Astrocyte of the hippocampus (primary cell): ENCODE measurements around the gene SLC27A1.
"Not testable (repeated sequence)": the region's sequence is repeated elsewhere in the genome, so short reads cannot be mapped to it uniquely, and the experiment has no call there.

Source experiments
- DNase-seq: peaks from one replicate; pipeline ENCODE4 v3.0.0; 2011; ENCODE audit warnings: low read depth, low spot score

The SLC27A1 gene

DNA sequence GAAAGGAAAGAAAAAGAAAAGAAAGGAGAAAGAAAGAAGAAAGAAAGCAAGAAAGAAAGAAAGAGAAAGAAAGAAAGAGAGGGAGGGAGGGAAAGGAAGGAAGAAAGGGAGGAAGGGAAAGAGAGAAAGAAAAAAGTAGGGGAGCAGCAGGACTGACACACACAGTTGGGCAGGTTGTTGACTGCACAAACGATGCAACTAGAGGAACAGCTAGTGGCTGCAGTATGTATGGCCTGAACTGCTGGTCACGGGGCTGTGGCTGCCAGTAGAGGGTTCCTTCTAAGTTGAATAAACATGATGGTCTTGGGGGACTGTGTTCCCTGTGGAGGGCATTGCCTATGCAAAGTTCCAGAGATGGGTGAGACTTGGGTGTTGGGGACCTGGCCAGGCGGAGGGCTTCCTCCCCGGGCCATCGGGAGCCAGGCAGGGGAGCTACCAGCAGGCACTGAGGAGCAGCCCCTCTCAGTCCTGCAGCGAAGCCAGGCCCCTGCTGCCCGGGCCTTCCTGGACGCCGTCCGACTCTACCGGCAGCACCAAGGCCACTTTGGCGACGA, 68.4 kb downstream of the SLC27A1 start:
- no peak for DNase-seq

DNA sequence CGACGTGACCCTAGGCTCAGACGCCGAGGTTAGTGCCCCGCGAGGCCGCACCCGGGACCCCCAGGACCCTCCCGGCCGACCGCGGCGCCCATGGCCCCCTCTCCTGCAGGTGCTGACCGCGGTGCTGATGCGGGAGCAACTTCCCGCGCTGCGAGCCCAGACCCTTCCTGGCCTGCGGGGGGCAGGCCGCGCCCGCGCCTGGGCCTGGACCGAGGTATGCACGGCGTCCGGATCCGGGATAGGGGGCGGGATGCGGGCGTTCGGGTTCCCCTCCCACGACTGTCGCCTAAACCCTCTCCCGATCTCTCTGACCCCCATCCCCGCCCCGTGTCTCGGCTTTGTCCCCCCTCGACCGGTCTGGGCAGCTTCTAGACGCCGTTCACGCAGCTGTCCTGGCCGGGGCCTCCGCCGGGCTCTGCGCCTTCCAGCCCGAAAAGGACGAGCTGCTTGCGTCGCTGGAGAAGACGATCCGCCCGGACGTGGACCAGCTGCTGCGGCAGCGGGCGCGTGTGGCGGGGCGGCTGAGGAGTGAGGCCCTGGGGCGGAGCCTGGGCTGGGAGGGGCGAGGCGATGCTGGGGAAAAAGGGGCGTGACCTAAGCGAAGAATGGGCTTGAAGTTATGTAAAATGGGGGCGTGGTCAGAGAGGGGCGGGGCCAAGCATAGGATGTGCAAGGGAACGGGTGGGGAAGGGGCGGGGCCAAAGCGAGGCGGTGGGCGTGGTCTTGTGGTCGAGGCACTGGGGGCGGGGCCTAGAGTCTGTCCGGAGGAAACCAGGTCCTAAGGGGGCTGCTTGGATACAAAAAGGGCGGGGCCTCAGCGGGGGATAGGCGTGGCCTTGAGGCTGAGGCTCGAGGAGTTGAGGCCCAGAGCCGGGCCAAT, 69.2 kb downstream of the SLC27A1 start:
- peak; percentile 92 for DNase-seq

DNA sequence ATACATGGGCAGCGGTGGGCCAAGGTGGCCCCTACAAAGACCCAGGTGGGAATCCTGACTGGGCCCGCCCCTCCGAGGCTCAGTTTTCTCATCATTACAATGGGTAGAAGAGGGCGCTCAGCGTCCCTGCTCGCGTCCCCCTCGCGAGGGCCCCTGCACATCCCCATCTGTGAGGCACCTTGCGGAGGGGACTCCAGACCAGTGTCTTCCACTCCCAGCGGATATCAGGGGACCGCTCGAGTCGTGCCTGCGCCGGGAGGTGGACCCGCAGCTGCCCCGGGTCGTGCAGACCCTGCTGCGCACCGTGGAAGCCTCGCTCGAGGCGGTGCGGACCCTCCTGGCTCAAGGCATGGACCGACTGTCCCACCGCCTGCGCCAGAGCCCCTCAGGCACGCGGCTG, 69.8 kb downstream of the SLC27A1 start:
- DNase-seq = no peak

DNA sequence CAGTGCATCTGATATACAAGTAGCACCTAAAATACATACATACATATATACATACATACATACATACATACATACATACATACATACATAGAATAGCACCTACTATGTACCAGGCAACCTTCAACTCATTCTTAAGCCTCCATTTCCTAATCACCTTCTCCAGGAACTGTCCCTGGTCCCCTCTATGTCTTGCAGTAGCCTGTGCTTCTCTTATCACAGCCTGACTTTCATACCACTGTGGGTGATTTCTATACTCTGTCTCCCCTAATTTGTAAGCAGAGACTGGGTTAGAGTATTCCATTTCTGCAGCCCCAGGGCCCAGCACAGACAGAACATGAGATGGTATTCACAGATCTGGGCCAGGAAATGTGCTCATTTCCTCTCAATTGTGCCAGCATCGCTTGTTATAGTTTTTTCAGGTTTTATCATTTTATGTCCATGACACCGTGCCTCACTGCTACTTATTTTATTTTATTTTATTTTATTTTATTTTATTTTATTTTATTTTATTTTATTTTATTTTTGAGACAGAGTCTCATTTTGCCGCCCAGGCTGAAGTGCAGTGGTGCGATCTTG, 70.9 kb downstream of the SLC27A1 start:
- DNase-seq = no peak

DNA sequence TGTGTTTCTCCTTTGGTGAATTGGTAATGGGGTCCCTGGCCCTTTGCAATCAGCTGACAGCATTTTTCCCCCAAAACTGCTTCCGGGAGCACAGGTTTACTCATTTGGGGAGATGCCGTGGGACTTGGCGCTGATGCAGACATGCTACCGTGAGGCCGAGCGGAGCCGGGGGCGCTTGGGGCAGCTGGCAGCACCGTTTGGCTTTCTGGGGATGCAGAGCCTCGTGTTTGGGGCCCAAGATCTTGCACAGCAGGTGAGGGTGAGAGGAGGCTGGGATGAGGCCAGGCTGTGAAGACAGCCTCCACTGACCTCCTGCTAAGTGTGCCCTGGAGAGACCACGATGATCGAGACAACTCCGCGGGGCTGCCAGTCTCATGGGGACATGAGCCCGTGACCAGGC, 71.7 kb downstream of the SLC27A1 start:
- no peak for DNase-seq

DNA sequence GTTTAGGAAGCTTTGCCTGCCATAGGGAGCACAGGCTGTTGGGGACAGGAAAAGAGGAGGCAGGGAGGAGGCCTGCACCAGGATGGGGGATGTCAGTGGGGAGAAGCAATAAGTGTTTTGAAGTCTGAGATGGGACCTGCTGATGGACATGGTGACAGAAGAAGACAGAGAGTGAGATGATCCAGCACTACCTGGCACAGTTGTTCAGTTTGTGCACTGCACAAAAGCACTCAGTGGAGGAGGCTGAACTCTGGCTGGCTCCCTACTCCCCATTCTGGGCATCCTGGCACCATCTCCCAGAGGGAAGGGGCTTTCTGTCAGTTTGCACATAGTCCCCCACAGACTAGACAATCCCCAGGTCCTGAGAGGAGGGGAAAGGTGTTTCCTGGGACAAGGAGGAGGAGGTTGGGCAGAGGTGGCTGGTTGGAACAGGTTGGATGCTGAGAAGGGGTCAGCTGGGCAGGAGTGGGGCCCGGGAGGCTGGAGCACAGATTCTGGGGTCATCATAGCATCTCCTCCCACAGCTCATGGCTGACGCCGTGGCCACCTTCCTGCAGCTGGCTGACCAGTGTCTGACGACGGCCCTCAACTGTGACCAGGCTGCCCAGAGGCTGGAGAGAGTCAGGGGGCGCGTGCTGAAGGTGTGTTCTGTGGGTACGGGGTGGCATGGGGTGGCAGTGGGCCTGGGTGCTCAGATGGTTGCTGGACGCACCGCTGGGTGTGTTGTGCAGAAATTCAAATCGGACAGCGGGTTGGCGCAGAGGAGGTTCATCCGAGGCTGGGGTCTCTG, 72.7 kb downstream of the SLC27A1 start:
- no peak for DNase-seq

DNA sequence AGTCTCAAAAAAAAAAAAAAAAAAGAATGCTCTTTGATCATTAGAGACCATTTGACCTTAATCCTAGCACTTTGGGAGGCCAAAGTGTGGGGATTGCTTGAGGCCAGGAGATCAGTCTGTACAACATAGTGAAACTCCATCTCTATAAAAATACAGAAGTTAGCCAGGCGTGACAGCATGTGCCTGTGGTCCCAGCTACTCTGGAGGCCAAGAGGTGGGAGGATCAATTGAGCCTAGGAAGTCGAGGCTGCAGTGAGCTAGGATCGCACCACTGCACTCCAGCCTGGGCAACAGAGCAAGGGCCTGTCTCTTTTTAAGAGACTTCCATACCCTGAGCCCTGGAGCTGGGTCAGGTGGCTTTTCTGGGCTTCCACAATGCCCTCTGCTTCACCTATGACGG, 73.7 kb downstream of the SLC27A1 start:
- DNase-seq = no peak

DNA sequence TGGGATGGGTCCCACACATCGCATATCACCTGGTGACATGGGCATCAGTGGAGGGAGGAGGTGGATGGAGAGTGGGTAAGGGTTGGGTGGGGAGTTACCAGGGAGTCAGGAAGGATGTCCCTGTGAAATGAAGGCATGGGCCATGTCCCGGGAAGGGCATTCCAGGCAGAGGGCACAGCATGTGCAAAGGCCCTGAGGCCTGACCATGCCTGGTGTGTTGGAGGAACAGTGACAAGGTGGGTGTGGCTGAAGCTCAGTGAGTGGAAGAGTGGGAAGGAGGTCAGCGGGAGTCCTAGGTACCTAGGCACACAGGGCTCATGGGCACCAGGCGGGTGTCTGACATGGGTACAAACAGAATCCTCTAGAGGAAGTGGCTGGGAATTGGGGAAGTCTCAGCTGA, 74.1 kb downstream of the SLC27A1 start:
- no peak for DNase-seq

DNA sequence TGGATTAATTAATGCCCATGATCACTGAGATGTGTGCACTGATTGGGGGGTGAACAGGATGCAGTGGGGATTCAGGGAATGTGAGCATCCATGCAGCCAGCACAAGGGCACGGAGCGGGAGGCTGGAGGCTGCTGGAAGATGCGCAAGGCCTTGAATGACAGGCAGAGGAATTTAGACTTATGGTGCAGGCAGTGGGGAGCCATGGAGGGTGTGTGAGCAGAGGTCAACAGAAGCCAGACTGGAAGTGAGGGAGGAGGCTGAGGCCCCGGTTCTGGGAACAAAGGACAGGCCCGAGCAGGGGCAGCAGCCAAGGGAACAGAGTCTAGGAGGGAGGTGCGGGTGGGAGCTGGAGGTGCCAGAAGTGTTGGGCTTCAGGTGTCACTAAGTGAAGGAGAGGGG, 77.8 kb downstream of the SLC27A1 start:
- DNase-seq = no peak

DNA sequence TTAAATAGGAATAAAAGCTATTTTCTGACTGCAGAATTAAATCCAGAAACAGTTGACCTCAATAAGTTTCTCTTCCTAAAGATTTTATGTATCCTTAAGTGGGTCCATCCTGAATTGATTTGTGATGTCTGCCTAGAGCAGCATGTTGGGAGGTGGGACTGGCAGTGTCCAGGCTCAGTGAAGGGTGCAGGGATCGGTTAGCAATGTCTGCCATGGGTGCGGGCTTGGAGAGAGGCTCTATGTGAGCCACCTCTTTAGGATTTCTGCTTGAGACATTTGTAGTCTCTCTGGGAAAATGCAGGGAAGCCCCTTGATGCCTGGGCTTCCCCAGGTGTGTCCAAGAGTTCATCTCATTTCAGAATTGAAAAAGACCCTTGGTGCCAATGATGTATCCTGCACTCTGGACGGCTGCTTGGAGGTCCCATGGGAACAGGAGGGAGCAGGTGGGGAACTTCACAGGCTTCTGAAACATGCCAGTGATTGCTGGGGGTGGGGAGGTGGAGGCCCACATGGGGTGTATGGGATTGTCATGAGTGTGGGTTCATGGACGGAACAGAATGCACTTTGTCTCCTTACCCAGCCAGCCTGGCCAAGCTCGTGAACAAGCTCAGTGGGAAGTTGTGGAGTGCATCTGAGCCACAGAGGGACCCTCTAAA, 78.9 kb downstream of the SLC27A1 start:
- no peak for DNase-seq

DNA sequence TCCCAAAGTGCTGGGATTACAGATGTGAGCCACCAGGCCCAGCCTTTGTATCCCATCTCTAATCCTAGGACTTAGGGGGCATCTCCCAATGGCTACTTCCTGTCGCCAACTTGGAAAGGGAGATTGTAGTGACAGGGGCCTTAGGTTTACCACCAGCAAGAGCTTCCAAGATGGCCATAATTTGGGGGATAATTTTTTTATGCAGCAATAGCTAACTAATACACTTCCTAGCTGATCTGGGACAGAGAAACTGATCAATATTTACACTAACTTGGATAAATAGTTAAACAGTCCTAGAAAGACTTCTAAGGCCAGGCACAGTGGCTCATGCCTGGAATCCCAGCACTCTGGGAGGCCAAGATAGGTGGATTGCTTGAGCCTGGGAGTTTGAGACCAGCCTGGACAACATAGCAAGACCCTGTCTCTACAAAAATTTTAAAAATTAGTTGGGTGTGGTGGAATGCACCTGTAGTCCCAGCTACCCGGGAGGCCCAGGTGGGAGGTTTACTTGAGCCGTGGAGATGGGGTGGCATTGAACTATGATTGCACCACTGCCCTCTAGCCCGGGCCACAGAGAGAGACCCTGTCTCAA, 79.8 kb downstream of the SLC27A1 start:
- no peak for DNase-seq

DNA sequence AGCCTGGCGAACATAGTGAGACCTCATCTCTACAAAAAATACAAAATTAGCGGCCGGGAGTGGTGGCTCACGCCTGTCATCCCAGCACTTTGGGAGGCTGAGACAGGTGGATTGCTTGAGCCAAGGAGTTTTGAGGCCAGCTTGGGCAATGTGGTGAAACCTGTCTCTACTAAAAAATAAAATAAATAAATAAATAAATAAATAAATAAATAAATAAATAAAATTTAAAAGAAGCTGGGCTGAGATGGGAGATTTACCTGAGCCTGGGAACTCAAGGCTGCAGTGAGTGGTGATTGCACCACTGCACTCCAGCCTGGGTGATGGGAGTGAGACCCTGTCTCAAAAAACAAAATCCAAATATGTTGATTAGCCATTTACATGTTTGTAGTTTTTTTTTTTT, 82.4 kb downstream of the SLC27A1 start:
- not testable (repeated sequence) for DNase-seq

DNA sequence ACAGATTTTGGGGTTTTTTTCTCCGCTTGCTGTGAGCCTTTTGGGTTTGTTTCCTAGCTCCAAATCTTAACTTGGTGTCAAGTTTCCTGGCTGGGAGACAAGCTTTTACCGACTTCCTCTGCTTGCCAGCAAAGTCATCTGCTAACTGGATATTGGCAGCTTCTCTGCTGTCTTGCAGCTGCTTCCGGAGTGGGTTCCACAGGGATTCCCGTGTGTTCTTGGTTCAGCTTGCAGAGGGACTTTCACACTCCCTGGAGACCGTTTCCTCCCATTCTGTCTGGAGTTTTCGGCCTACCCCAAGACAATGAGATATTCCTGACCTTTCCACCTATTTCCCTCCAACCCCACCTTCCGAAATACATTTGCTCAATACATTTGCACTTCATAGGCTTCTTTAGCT, 82.9 kb downstream of the SLC27A1 start:
- DNase-seq = peak; percentile 72

DNA sequence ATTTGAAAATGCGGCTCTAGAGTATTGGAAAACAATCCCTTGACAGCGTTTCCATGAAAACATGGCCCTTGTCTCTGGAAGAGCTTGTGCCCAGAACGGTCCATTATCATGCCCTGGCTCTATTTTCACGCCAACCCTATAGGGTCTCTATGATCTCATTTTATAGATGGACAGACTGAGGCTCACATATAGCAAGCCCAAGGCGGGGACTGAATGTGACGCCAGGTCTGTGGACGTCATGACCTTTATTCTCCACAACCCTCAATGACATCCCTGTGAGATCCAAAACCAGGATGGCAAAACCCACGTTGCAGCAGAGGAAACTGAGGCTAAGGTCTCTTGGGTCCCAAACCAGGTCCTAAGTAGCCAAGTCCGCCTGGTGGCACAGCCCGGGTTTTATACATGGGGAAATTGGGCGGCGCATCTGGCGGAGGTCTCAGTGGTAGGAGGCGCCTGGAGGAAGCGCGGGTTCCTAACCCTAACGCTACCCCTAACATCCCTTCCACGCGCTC, 84.7 kb downstream of the SLC27A1 start:
- no peak for DNase-seq

DNA sequence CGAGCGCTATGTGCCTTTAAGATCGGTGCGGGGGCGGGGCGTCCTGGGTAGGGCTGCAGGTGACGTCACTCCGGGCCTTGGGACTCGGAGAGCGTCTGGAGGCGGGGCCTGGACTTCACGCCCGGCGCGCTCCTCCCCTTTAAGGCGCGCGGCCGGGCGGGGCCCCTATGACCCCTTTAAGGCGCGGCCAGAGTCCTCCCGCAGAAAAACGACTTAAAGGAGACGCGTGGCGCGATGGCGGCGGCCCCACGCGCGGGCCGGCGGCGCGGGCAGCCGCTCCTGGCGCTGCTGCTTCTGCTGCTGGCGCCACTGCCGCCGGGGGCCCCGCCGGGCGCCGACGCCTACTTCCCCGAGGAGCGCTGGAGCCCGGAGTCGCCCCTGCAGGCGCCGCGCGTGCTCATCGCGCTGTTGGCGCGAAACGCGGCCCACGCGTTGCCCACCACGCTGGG, 85.2 kb downstream of the SLC27A1 start, which contains the start of gene COLGALT1:
COLGALT1 (plus strand) TSS at position 170 of the 449 bp plus-strand sequence; CDS start at position 235, 65 bp downstream.
- DNase-seq = peak; percentile 98
